Measurements from ENCODE around the gene PARP8.

PARP8 gene

DNA sequence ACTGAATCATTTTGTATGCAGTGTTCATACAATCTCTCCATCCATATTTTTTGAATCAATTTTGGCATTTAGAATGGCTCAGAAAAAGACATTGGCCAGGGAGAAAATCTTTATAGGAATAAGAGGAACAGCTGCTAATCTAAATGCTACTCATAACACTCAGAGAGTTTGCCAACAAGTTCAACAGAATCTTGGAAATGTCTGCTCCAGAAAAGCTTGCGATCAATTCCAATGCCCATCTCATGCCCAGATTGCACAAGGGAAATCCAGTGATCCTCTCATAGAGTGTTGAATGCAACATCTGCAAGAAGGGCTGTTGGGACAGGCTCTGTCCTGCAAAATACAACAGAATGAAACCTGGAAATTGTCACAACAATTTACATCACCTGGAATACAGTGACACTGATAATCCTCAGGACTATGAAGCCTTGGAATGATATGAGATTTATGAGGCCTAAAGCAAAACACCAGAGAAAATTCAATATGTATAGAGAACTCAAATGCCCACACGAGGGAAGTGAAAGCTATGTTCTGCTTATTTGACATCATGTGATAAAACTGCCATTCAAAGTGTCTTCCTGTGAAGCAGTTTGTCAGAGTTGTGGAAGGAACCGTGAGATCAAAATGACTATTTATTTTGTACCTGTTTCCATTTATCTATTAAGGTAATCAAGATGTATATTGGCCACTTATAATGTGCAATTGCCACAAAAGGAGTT, 190.1 kb downstream of the PARP8 start:
- no peak for DNase-seq

DNA sequence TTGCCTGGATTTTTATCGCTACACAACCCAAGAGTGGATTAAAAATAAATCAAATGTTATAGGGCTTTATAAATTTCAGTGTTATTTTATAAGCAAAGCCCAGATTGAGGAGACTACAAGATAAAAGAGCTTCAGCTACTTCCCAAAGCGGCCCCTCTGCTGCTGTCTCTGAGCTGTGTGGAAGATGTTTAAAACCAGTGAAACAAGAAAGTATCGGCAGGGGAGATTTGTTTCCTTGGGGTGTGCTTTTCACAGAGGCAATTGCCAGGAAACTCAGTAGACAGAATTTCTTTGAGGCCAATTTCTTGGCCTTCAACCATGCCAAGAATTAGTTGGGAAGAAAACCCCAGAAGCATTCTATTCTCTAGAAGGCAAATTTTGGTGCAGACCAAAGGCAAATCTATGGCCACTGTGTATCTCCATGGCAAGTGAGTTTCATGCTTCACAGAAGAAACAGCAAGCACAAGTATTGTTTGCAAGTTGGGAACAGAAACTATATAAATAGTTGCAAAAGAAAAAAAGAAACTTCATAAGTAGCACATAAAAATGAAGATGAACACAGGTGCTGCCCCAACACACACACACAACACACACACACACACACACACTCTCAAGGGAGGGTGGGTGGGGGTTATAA, 197.2 kb downstream of the PARP8 start:
- no peak for DNase-seq

DNA sequence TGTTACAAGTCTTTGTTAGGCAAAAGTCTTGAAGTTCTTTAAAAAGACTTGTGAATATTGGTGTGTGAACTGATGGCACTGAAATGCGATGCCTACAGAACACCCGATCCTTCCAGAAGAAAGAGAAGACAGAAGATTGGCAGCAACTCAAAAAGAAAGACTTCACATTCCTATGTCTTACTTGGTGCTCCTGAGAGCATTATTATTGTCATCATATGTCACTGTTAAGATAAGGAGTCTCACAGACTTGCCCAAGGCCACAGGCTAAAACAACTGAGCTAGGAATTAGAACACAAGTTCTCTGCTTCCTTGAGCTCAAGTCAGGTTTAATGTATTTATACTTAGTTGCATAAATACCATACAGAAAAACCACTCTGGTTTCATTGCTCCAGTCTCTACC, 198.0 kb downstream of the PARP8 start:
- no peak for DNase-seq

DNA sequence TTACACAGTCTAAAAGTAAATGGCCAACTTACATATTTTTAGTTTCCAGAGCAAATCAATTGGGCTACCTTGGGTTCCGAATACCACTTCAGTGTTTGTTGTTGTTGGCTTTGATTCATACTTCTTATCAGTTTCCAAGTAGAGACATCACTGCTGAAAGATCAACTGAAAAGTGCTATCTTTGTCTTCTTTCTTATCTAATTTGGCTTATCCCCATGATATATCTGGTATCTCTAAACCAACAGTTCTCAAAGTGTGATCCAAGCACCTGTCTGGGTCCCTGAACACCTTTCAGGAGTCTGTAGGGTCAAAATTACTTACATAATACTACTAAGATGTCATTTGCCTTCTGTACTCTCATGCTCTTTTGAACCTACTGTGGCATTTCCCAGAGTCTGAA, 200.0 kb downstream of the PARP8 start:
- no peak for DNase-seq

DNA sequence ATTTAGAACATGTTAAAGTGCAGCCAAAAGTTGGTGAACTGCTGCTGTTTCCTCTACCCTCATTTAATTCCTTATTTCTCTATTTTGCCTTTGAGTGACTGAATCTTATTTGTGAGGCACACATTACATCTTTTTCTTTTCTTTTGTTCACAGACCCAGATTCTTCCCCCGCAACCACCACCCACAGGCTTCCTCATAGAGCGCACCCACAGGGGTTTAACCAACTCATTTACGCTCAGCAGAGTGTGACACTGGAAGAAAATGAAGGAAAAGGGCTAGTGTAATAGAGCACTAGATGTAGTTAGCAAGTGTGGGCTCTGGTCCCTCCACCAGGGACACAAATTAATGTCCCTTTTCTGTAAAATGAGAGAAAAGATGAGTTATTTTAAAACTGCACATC, 200.7 kb downstream of the PARP8 start:
- DNase-seq: no peak

DNA sequence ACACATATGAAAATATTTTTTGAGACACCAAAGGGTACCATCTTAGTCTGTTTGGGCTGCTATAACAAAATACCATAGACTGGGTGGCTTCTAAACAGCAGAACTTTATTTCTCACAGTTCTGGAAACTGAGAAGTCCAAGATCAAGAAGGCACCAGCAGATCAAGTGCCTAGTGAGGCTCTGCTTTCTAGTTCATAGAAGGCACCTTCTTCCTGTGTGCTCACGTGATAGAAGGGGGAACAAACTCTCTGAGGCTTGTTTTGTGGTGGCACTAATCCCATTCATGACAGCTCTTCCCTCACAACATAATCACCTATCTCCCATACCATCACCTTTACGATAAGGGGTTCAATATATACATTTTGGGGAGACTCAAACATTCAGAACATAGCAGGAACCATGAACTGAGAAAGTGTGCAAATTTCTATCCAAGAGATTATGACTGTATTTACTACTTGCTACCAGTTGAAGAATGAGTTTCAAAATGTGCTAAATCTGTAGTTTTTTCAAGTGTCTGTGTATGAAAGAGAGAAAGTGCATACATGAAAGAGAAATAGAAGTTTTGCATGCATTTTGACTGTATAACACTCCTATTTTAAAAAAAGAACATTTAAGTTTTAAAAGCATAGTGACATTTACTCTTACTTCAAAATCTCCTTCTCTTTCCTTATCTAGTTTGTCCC, 207.3 kb downstream of the PARP8 start:
- no peak for DNase-seq

DNA sequence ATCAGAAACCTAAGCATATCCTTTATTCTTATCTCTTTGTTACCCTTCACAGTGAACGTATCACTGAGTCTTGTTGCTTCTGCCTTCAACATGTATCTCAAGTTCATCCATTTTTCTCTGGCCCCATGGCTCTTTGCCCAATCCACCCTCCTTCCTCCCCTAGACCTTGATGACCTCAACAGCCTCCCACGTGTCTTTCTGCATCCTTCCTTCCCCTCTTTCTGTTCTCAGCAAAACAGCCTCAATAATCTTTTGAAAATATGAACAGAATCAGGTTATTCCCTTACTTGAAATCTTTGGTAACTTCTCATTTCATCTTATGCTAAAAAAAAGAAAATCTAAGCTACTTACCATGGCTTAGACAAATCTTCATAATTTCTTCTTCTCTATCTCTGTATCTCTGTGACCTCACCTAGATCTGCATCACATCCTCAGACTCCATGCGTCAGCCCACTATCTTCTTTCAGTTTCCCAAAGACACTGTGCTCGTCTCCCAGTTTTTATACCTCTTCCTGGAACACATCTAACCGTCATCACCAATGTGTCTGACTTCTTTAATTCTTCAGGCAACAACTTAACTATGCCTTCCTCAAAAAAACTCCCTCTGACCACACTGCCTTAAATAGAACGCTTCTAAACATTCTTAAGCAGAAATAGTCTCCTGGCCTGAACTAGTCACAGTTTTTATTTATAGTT, 208.0 kb downstream of the PARP8 start:
- no peak for DNase-seq

DNA sequence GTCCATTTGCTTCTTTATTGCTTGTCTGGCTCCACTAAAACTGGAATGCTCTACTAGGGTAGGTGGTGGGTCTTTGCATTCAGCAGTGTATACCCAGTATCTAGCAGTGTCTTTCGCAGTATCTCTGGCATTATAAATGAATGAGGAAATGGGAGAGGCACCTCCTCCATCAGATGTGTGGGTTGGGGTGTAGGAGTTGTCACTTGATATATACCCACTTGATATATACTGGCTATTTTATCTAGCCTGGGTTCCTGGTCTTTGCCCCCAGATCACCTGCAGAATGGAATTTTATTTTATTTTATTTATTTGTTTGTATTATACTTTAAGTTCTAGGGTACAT, 208.5 kb downstream of the PARP8 start:
- no peak for DNase-seq

DNA sequence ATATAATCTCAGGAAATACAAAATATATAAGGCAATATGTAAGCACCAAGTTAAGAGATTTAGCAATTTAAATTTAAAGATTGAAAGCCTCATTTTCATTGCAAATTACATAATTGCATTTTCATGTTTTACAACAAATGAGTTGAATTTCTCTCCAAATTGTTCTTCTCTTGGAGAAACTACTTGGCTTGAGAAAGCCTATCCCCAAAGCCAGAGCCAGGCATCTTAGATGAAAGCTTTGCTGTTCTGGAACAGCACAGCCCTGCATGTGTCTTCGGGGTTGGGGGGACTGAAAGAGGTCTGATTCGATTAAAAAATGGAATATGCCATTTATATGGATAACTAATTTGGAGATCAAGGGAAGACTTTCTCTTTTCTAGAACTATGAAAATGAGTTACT, 212.0 kb downstream of the PARP8 start:
- DNase-seq: no peak

DNA sequence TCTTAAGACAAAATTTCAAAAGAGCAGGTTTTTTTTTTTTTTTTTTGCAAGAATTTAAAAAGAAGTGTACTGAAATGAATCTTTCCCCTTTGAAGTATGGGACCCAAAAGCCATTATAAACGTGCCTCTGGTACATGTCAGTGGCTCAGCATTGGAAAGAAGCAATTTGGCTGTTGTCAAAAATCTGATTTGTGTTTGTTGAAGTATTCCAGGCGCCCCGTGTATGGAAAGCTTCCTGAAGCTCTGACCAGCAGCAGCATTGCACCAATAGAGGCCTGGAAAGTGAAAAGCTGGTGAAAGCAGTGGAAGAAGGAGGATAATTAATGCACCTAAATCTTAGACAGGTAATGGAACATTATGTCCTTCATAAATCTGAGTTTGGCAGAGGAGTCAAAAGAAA, 215.0 kb downstream of the PARP8 start:
- DNase-seq: no peak

DNA sequence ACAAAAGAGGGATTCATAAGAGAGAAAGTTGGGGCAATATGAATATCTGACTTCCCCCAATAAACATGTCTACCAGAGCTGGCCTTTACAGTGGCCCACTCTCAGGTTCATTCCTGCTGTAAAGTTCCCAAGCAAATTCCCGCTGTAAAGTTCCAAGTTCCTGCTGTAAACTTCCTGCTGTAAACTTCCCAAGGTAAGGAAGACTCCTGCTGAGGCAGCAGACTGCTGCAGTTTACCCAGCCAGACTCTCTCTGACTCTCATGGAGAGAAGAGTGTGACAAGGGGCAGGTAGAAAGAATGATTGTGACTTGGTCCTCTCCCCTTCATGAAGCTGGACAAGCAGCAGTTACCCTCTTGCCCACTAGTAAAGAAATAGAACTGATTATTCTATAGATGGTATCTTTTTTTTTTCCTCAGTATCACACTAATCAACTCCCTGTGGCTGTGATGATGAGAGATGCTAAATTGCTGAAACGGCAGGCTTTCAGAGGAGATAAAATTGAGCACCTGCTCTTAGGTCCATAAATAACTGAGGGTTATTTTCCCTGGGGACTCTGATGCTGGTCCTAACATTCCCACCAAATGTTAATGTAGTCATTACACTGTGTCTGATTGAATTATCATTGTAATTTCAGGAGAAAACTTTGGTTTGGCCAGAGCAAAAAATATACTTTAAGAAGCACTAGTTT, 220.4 kb downstream of the PARP8 start:
- peak; percentile 8 for DNase-seq

DNA sequence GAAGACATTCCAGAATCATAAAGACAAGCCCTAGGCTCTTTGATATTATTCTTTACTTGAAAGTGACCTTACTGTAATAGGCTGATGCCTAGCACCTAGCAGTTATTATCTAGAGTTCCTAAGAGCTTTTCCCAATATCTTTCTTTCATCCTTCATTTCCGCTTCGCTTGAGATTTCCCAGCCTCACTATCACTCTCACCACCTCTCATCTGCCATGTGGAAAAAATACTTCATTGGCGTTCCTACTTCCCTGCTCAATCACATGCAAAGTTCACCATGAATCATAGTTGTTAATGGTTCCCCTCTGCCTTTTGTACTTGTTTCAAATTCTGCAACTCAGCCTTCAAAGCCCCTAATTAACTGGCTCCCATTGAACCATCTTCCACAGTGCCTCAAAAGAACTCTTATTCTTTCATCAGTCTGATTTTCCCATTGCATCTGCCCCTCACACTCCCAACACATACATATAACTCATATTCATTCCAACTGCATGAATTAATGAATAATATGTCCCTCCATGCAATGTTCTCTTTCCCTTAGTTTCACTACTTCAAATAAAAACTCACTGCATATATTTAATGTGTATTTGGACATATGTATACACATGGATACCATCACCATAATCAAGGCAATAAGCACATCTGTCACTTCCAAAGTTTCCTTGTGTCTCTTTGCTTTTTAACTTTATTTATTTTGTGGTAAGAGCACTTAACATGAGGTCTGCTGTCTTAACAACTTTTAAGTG, 221.6 kb downstream of the PARP8 start:
- DNase-seq: peak; percentile 28

DNA sequence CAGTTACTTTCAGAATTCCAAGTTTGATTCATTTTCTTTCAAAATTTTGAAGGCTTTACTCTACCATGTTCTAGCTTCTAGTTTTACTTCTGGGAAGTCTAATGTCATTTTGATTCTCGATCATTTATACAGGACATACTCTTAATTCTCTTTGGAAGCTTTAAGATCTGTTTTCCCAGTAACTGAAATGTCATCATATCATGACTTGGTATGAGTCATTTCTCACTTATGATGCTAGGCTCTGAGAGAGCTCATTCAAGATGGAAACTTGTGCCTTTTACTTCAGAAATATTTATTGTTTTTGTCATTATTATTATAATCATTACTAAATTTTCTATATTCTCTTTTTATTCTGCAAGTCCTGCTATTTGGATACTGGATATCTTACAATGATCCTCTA, 222.3 kb downstream of the PARP8 start:
- DNase-seq: no peak

DNA sequence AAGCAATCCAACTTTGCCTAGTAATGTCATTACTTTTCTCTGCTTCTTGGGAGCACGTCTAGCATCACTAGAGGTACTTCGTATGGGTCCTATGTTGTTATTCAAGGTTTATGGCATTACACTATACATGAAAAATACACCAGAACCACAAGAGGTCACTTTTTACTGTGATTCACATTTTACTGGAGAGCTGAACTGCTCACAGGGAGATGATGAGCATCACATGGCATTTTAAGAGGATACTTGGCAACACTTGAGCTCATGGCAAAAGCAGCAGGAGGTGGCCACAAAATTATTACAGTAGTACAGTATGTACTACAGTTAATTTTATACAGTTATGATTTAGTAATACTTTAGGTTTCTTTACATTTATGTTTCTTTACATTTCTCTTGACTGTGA, 223.4 kb downstream of the PARP8 start:
- peak; percentile 95 for DNase-seq
